NCI-H1048 (cell line): ENCODE measurements around the gene RREB1.

Experiments used
- DNase-seq: peaks from one replicate; lab custom pipeline; 2025; lab: John Stamatoyannopoulos, UW

RREB1 gene

DNA sequence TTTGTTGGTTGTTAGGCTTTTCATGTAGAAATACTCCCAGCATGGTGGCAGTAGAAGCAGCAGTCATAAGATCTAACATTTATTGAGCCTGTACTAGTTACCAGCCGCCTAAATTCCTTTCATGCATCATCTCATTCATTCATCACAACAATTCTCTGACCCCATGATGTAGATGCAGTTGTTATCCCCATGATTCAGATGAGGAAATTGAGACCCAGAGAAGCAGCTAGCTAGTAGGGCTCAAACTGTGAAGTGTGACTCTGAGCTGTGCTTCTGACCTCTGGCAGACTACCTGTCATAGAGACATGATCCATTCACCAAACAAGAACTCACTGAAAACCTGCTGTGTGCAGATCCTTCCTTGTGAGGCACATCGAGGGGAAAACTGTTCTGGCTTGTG lies 16.9 kb downstream of the RREB1 start:
- no peak for DNase-seq

DNA sequence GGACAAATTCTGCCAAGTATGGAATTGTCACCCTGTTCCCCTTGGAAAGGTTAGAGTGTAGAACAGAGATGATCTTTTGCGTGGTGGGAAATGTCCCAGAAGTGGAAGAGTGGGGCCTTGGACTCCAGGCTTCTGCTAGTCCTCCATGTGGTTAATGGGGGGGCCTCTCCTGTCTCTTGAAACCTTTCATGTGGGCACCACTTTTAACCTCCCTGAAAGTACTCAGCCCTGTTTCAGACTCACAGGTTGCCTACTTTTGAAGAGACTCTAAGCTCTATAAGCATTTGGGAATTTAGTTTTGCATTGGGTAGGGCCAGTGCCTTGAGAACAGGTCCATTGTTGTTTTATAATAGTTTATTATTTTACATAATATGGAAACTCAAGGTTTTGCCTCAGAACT lies 17.5 kb downstream of the RREB1 start:
- DNase-seq = no peak

DNA sequence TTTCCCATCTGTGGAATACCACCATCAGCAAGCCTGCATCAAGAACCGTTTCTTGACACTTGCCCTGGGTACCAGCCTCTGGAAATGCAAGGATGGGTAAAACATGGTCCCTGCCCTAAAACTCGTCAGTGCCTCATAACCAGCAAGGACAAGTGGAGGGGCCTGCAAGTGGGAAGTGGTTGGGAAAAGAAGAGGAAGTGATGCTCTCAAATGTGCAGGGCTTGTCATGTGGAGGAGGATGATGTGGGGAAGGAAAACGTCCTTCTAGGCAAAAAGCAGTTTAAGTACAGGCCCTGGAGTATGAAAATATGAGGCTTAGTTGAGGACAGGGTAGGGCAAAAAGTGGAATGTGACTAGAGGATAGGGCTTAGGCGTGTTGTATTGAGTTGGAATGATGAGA lies 19.0 kb downstream of the RREB1 start:
- no peak for DNase-seq

DNA sequence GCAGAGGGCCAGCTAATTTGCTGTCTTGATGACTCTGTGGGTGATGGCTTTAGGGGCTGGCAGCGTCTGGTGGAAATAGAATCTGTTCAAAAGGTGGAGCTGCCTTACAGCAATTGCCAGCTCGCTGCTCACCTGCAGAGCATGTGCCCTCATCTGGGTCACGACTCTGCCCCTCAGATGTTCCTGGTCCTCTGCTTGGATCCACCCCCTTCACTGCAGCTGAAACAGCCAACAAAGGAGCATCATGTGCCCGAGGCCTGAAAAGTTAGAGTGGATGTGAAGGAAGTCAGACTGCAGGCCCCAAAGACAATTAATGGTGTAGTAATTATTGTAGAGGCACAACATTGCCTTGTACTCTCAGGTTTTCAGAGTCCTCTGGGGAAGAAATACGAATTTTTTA lies 19.9 kb downstream of the RREB1 start:
- DNase-seq = no peak

DNA sequence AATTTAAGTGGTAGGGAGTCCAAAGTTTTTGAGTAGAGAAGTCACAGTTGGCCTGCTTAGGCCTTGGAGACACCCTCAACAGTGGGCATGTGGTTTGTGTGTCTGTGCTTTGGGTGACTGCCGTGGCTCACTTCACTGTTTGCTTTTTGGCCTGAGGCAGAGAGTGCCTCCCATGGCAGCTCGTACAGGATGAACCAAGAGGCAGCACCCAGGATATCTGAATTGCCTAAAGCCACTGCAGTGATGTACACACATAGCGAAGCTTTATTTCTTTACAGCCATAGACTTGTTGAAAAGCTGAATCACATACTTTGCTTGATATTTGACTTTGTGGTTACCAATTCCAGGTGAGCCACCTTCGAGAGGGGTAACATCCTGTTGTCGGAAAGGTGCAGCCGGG lies 21.6 kb downstream of the RREB1 start:
- no peak for DNase-seq

DNA sequence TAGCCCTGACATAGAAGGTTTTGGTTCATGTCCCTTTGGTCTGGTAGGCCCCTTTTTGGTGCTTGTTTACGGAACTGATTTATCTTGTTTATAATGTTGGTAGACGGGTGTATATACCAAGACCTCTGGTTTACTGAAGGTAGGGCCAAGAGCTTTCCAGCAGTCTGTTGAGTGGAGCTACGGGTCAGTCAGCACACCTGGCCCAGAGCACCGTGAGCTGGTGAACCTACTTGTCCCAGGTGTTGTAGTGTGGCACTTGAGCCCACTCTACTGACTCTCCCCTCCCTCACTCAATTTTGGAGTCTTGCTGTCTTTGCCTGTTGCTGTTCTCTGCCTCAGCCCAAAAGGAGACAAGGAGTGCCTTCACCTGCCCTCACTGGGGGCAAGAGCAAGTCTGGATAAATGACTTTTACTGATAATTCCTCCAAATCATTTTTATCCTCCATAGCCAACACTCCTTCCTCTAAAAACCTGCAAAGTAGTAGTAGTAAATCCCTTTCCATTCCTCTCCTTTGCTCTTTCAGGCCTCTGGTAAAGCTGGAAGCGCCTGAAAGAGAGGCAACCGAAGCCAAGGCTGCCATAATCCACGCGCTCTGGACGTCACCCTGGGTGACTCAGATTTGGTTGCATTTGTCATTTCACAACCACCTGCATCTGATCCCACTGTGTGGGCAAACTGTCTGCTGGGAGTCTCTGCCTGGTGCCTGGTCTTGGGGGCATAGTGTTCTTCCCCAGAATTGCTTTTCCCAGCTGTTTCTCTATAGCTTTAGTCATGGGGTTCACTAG lies 22.2 kb downstream of the RREB1 start:
- DNase-seq = no peak

DNA sequence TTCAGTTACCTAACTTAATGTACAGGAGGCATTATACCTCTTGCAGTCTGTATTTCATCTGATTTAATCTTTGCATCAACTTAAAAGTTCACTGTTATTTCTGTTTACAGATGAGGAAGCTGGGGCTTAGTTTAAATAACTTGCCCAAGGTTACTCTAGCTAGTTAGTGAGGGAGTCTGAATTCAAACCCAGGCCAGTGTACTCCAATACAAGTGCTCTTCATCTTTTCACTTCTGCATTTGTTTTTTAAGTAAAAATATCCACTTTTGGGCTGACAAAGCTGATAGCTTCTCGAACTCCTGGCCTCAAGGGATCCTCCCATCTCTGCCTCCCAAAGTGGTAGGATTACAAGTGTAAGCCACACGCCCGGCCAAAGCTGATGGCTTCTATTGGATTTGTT lies 23.6 kb downstream of the RREB1 start:
- DNase-seq = no peak

DNA sequence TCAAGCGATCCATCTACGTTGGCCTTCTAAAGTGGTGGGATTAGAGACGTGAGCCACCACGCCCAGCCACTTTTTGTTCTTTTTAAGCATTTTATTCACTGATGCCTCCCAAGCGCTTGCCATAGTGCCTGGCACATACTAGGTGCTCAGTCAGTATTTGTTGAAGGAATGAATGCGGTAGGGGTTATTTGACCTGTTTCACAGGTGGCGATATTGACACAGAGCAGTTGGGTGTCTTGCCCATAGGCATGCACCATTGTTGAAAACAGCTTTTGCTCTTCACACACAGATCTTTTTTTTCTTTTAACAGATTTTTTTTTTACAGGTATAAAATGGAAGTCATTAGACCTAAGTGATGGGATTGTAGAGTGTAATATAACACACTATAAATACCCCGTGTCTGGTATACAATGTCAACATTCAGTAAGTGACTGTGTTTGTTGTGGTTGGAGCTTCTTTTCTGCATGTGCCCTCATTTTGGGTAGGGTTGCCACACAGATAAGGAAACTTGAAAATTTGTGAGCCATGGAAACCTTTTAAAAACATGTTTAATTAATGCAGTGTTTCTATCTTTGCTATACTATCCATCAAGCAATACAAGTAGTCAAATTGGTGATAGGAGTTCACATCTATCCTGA lies 24.8 kb downstream of the RREB1 start:
- DNase-seq = no peak

DNA sequence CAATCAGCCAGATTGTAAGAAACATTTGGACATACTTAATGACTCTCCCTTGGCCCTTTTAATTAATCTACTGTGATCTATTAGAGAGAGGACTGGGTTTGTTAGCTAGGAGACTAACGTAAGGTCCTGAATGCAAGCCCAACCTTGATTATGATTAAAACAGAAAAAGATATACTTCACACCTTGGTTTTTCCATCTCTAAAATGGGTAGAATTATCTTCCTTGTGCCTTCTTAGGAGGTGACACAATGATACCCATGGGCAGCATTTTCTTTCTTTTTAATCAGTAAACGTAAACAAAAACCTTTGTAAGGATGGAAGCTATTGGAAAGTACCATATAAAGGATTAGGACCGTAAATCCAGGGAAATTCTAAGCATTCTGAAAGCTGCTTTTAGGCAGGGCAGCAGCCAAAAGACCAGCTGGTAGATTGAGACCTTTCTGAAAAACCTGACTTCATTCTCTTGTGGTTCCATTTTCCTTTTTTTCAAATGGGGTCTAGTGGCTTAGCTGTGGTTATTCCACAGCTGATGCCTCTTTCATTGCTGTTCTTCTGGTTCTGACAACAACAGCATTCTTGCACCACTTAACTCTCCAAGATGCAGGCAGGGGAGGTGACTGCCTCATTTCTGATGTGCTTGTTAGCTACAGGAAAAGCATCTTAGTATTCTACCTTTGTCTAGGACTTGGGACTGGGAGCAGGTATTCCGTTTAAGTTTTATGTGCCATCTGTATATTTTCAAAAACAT lies 27.4 kb downstream of the RREB1 start:
- DNase-seq = no peak

DNA sequence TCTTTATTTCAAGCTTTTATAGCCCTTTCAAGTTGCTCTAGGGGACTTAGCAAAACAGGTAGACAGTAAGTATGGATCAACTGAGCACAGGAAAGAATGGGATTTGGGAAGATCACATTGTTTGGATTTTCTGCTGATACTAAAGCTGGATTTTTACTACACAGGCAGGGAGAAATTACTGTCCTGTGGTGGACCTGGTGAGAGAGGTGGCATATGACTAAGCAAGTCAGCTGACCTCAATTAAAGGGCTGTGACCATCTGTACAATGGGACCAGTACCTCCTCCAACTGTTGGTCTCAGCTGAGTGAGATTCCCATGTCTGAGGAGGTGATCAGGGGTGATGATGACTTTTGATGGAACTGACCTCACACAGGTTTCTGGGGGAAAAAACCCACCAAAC lies 28.0 kb downstream of the RREB1 start:
- no peak for DNase-seq

DNA sequence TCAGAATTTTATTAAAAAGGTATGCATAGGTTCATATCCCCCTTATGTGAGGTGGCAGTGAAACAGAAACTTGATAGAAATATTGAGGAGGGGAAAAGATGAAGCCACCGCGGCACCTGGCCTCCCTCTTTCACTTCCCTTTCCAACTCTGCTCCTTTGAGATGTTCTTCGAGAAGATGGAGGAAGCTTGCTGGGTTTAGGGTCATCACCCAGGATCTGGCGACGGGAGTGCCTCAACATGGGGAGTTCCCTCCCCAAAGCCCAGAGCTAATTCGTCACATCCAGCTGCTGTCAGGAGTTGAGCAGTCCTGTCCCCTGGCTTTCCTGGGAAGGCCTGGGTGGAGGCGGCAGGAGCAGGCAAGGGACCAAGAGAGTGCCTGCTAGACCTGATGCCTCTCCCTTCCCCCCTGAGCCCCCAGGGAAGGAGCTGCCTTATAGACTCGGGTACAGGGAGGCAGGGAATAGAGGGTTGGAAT lies 29.1 kb downstream of the RREB1 start:
- no peak for DNase-seq

DNA sequence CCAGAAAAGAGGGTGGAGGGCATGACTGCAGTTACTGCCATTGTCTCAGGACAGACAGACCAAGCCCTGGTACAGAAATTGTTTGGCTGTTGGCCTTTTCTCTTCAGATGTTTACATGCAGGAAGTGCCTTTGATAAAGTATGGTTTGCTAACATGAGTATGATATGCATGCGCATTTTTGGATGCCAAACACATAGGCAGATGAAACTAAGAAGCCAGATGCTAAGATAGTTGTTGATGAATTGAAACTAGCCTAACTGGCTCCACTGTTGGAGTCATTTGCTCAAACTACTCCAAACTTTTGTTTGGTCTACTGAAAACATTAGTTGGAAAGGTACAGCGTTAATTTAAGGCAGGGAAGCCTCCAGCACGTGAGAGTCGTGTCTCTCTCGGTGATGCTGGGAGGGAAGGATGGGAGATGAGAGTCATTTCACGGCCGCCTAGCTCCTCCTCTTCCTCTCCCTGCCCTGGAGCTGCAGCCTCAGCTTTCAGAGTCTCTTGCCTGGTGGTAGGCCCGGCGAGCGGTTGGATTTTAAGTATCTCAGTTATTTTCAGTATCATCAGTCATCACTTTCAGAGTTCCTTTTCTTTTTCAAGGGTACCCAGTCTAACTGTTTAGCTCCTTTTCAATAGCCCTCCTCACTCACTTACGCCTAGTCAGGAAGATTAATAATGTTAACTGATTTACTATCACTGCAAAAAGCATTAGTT lies 29.7 kb downstream of the RREB1 start:
- no peak for DNase-seq

DNA sequence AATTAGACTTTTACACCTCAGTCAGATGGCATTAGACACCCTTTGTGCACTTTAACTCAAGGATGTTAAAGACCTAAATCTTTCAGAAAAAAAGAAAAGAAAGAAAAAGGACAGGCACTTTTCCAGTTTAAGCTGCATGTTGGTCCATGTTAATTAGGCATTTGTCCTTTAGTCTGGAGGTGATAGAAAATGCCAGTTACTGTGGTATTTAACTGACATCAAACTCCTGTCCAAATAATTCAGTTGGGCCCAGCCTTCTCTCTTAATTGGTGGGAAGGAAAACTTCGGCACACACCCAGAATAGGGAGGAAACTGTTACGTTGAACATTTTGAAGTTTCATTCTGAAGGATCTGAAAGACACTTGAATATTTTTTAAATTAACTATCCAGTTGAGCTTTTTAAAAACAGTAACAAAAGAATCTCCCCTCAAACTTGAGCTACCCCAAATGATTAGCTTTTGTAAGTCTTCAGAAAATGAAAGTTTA lies 30.3 kb downstream of the RREB1 start:
- no peak for DNase-seq

DNA sequence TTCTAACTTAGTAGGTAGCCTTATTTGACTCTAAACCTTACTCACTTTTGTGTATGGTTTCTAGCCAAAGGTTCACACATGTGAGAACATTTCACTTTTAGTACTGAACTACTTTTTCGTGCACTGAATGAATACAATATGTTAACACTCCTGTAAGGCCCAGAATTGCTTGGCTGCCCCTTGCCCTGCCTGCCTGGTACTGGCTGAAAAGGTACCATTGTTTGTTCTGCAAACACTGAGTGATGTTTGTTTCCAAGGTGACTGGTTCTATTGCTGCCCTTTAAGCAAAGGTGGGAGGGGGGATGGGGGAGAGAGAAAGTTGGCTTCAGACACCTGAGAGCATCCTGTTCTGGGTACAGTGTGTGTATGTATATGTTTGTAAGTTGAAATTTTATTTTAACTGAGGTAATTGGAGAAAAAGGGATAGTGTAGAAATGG lies 31.2 kb downstream of the RREB1 start:
- no peak for DNase-seq

DNA sequence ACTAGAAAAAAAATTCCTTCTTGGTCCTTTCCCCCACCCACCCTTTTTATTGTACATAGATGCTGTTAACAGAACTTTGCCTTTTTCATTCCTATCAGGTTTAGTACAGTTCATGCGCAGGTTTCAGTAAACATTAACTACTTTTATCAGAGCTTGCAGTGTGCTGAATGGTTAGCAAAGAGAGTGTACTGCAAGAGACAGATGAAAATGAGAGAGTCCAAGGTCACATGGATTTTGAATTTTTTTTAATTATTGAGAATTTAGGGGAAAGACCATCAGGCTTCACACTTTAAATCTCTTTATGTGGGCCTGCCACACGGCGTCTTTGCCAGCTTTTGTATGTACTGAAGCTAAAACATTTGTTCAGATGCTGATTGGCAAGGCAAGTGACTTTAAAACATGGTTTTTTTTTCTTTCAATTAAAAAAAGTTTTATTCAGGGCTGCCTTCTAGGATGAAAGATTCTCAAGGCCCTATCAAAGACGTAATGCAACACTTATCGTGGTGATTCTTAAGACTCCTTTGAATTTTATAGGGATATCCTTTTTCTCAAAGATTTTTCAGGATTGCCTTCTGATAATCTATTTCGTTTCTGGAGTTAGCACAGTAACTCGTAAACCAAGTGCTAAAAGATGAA lies 32.2 kb downstream of the RREB1 start:
- no peak for DNase-seq

DNA sequence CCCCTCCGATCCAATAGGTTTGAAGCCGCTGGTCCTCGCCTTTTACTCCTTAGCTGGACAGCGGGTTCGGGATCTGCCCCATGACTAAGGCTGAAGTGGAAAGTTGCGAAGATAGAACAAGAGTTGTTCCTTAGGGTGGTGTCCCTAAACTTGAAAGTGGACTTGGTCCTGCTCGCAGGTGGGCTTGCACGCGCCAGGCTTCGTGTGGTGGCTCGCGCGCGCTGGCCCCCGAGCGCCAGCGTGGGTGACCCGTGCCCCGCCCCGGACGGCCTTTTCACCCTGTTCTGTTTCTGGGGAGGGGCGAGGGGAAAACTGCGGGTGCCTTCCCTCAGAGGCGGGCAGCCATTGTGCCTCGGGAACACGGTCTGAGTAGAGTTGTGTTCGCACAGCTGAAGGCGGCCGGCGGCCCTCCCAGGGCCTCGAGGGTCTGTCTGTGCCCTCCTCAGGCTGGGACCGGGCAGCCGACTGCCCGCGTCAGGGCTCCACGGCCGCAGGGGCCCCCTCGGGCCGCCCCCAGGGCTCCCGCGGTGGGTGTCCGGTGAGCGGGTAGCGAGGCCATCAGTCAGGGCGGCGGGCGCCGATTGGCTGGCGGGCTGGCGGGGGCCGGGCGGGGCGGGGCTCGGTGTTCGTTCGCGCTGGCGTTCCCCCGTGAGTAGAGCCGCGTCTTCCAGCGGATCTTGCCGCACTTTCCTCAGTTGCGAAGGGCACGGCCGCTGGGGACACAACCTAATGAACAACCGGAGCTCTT lies 33.0 kb downstream of the RREB1 start:
- DNase-seq = peak; percentile 63

DNA sequence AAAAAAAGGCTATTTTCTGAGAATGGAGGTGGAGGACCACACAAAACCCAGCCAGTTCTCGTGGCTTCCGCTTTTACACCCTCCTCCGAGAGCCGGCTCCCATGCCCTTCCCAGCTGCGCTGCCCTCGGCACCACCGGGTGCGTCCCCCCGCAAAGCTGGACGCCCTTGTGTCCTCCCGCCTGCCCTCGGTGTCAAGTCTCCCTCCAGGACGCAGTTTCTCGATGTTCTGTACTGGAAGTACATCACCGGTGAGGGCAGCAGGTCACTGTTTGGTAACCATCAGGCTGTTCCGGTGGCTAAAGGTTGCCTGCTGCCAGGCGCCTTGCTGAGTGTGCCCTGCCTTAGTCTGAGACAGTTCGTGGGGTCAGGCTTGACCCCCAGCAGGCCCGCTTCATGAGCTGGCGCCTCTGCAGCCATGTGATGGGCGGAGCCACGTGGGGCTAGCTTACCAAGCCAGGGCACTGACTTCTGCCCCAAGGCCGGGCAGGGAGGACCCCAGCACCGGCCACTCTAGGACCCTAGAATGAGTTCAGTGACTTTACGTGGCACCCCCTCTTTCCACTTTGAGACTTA lies 34.6 kb downstream of the RREB1 start:
- no peak for DNase-seq

DNA sequence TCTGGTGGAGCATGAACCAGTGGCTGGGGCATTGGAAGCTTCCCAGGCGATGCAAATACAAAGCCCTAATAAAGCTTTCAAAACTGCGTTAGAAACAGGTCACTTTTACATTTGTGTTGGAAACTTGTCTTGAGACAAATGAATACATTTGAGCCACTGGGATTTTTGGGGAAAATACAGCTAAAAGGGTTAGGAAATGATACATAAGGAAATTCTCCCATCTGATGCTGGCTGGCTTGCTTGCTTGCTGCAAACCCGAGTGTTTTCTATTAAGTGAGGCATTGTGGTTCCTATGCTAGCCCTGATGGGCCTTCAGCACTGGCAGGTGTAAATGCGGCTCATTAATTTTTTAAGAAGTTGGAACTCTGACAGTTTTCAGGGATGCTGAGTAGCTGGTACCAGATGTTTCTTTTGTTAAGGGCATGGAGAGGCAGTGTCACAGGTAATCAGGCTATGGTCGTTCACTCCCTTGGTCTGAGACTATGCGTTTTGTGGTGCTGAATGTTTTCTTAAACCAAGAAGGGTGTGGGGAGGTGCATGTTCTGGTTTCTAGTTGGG lies 35.2 kb downstream of the RREB1 start:
- DNase-seq = no peak

DNA sequence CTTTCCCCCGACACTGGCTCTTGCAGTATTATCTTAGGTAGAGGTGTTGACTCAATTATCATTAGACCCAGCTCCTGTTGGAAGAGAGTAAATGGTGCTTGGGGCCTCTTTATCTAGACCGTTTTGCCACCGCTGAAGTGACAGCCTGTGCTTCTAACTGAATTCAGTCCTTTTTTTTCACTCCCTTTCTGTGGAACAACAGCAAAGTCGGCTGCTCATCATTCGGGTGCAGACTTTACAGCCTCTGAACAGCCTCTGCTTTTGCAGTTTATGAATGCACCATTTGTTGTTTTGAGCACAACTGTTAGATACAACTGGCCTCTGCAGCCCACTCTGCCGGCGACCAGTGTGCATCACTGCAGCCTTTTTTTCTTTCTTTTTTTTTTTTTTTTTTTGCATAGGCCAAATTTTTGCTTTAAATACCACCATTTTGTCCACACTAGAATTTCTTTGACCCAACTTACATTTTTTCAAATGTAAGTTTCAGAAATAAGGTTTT lies 35.8 kb downstream of the RREB1 start:
- DNase-seq = no peak
